Testis (tissue), 3 donors: Measurements from ENCODE around the gene RDH5. TPM values are rescaled to one million over a fixed set of nuclear protein-coding genes. Genes with fewer than 3 reads are reported as not detected.

Experiments used
- DNase-seq: peaks from one replicate; pipeline ENCODE4 v3.0.0-alpha.2; 2019
- H3K27ac ChIP-seq, 2 donors: fragments of 200-600 bp; sonication (generic); one replicate each; pipeline ENCODE4 v1.5.1; 2019
- H3K27me3 ChIP-seq: fragments of 200-600 bp; sonication (generic); one replicate; pipeline ENCODE4 v1.5.1; 2019
- H3K36me3 ChIP-seq: fragments of 200-600 bp; sonication (generic); one replicate; pipeline ENCODE4 v1.5.1; 2017; ENCODE audit warnings: low read depth; ENCODE audit errors: missing control alignments
- H3K4me1 ChIP-seq: fragments of 200-600 bp; sonication (generic); one replicate; pipeline ENCODE4 v1.5.1; 2019
- H3K4me3 ChIP-seq, 2 donors: fragments of 200-600 bp; sonication (generic); one replicate each; pipeline ENCODE4 v1.5.1; 2017 to 2019
- H3K9me3 ChIP-seq: fragments of 200-600 bp; sonication (generic); one replicate; pipeline ENCODE4 v1.5.1; 2017
- CTCF ChIP-seq, 3 experiments: fragments of 450-650 bp in 2 of 3; fragments of 200-600 bp in 1 of 3; sonication (generic) in 1 of 3; IDR thresholded peaks; one replicate each; pipeline ENCODE4 v1.5.1; 2016 to 2019; ENCODE audit warnings: antibody characterized with exemption in 3 of 3, mild to moderate bottlenecking in 2 of 3, moderate library complexity in 1 of 3
- POLR2A ChIP-seq: fragments of 450-650 bp; IDR thresholded peaks from one replicate; pipeline ENCODE4 v1.6.1; 2017; ENCODE audit warnings: antibody characterized with exemption, mild to moderate bottlenecking, moderate library complexity
- WGBS, 2 donors: methylation state at CpG; one replicate each; pipeline ENCODE4 v1.1.5; 2018; 5-methylcytosine and 5-hydroxymethylcytosine counted together
- intact Hi-C: fragments of 100-400 bp; cut with DNase I; formaldehyde crosslinking; loops from one replicate; pipeline ENCODE4 v1.15.1; 2023; ENCODE audit warnings: low total_unique reads
- polyA plus RNA-seq: library from polyadenylated mRNA; stranded (reverse); fragments of 350-450 nt; fragmentation: Illumina TruSeq; extraction: RNeasy Lipid Tissue Mini Kit (QIAGEN cat#74804); gene quantifications from one replicate; pipeline ENCODE4 v1.2.3, GENCODE V29; 2014; ENCODE audit warnings: low read depth, low replicate concordance; ENCODE audit not compliant: insufficient read depth
- total RNA-seq, 2 donors: library from RNA; depleted of rRNA; stranded (reverse); fragments of >200 nt; gene quantifications; one replicate each; pipeline ENCODE4 v1.2.3, GENCODE V29; 2016

Gene RDH5
- total and polyA plus RNA-seq, 3 donors from 2014 or later = 9.8 to 18.0 (median 15.1) TPM

GRCh38 chr12:55694651-55695050 is 25.5 kb upstream of the RDH5 start:
- H3K27ac ChIP-seq = no peak overlapping the region
- intact Hi-C loops = no loop called here
- 98 to 100% methylated on average over 3 to 4 of the region's 4 CpGs for WGBS, 2 donors
- H3K9me3 ChIP-seq = no peaks in the 10 kb centered on the region
- no peak for DNase-seq
- H3K4me3 ChIP-seq = no peak overlapping the region
- H3K4me1 ChIP-seq = no peaks in the 10 kb centered on the region
- TF ChIP-seq CTCF (IDR thresholded peaks at IDR 0.05) (no peak), POLR2A (no peak)
- H3K27me3 ChIP-seq = no peaks in the 10 kb centered on the region
- H3K36me3 ChIP-seq = no peaks in the 10 kb centered on the region

- WGBS, 2 donors = 82 to 83% methylated on average over 7 of the region's 7 CpGs
- Histone ChIP-seq H3K27me3 (no peaks in the 10 kb centered on the region), H3K4me3 (no peak overlapping the region), H3K27ac (no peak overlapping the region), H3K4me1 (no peaks in the 10 kb centered on the region), H3K9me3 (no peaks in the 10 kb centered on the region), H3K36me3 (no peaks in the 10 kb centered on the region)
- intact Hi-C loops = no loop called here
- TF ChIP-seq CTCF (IDR thresholded peaks at IDR 0.05) (no peak), POLR2A (no peak)
- no peak for DNase-seq
Observed at GRCh38 chr12:55695349-55695748, 24.8 kb upstream of the RDH5 start.

- intact Hi-C loops = no loop called here
- H3K9me3 ChIP-seq = no peaks in the 10 kb centered on the region
- no peaks in the 10 kb centered on the region for H3K4me1 ChIP-seq
- no peak for DNase-seq
- no peaks in the 10 kb centered on the region for H3K27me3 ChIP-seq
- 75 to 92% methylated on average over 4 to 6 of the region's 6 CpGs for WGBS, 2 donors
- no peak overlapping the region for H3K4me3 ChIP-seq
- H3K36me3 ChIP-seq = no peaks in the 10 kb centered on the region
- TF ChIP-seq CTCF (IDR thresholded peaks at IDR 0.05) (no peak), POLR2A (no peak)
- H3K27ac ChIP-seq = no peak overlapping the region
Observed at GRCh38 chr12:55696141-55696540, 24.1 kb upstream of the RDH5 start.

GRCh38 chr12:55696796-55697462 is 23.3 kb upstream of the RDH5 start:
- intact Hi-C loops = no loop called here
- WGBS, 2 donors = 89 to 90% methylated on average over 8 to 19 of the region's 19 CpGs
- Histone ChIP-seq H3K9me3 (no peaks in the 10 kb centered on the region), H3K27ac (no peak overlapping the region), H3K27me3 (no peaks in the 10 kb centered on the region), H3K36me3 (no peaks in the 10 kb centered on the region), H3K4me1 (no peaks in the 10 kb centered on the region), H3K4me3 (no peak overlapping the region)
- no peak for DNase-seq
- TF ChIP-seq POLR2A (no peak), CTCF (IDR thresholded peaks at IDR 0.05) (no peak)

GRCh38 chr12:55697686-55698085 is 22.5 kb upstream of the RDH5 start:
- H3K36me3 ChIP-seq = no peaks in the 10 kb centered on the region
- H3K27ac ChIP-seq = no peak overlapping the region
- H3K4me1 ChIP-seq = no peaks in the 10 kb centered on the region
- no peaks in the 10 kb centered on the region for H3K9me3 ChIP-seq
- no peak for TF ChIP-seq POLR2A
- no peak for TF ChIP-seq CTCF (IDR thresholded peaks at IDR 0.05)
- WGBS, 2 donors = 83 to 88% methylated on average over 7 of the region's 7 CpGs
- intact Hi-C loops = no loop called here
- H3K27me3 ChIP-seq = no peaks in the 10 kb centered on the region
- DNase-seq = no peak
- H3K4me3 ChIP-seq = no peak overlapping the region
